ENCODE results near the gene NAXD.
"Not testable (repeated sequence)": the region's sequence is repeated elsewhere in the genome, so short reads cannot be mapped to it uniquely, and the experiment has no call there.

Gene NAXD

DNA sequence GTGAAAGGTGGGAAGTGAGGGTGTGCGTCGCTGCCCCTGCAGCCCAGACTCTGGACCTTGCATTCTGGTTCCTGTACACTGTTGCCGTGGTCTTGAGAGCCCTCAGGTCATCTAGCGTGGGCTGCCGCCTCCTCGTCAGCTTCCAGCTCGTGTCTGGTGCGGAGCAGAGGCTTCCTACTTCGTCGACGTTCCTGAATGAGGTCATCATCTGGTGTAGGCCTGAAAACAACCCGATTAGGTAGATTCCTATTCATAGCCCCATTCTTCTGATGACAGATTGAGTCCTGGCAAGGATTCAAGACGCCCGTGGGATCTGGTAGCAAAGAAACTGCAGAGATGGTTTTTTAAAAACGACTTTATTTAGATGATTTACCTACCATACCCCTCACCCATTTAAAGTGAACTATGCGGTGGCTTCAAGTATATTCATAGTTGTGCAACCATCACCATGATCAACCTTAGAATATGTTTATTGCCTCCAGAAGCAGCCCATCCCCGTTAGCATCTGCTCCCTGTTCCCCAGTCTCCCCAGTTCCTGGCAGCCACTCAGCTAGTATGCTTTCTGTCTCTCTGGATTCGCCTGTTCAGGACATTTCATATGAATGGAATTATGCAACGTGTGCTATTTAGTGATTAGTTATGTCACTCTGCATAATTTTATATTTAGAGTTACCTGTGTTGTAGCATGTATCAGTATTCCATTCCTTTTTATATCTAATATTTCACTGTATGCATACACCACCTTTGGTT is 13.8 kb downstream of the NAXD start:
- no peak for DNase-seq

DNA sequence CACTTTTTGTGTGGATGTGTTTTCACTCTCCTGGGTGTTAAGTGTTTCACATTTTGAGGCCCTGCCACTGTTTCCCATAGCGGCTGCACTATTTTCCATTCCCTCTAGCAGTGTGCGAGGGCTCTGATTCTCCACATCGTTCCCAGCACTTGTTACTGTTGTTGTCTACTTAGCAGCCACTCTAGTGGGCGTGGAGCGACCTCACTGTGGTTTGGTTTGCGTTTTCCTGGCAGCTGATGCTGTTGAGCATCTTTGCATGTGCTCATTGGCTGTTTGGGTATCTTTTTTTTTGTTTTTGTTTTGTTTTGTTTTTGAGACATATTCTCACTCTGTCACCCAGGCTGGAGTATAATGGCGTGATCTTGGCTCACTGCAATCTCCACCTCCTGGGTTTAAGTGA is 14.4 kb downstream of the NAXD start:
- no peak for DNase-seq

DNA sequence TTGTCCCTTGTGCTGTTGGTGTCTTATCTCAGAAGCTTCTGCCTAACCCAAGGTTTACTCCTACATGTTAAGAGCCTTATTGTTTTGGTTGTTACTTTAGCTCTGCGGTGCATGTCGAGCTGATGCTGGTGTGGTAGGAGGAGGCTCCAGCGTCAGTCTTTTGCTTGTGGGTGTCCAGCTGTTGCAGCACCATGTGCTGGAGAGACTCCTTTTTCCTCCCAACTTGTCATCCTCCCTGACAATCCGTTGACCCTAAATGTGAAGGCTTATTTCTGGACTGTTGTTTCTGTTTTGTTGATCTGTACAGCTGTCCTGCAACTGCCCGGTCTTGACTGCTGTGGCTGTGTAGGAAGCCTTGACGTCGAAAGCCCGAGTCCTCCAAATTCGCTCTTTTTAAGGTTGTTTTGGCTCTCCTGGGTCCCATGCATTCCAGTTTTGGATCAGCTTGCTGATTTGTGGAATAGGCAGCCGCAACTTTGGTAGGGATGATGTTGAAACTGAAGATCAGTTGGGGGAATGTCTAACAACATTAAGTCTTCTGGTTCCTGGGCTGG is 15.3 kb downstream of the NAXD start:
- no peak for DNase-seq

DNA sequence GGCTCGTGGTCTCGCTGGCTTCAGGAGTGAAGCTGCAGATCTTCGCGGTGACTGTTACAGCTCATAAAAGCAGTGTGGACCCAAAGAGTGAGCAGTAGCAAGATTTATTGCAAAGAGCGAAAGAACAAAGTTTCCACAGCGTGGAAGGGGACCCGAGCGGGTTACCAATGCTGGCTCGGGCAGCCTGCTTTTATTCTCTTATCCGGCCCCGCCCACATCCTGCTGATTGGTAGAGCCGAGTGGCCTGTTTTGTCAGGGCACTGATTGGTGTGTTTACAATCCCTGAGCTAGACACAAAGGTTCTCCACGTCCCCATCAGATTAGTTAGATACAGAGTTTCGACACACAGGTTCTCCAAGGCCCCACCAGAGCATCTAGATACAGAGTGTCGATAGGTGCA is 16.9 kb downstream of the NAXD start:
- DNase-seq = not testable (repeated sequence)

DNA sequence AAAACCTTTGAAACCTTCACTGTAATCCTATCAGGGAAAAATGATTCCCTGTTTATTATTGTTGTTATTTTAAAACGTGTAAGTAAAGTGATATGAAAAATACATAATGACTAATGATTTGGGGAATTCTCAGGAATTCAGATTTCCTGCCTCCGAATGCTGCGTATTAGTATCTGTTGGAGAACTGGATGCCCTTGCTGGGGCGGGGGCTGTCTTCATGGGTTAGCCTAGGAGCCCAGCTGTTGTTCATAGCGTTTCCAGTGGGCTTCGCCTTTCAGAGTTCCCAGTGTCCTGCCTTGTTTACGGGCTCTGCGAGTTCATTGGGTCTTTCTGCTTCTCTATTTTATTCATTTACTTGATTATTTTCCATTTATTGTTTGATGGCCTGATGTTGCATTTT is 18.4 kb downstream of the NAXD start:
- no peak for DNase-seq

DNA sequence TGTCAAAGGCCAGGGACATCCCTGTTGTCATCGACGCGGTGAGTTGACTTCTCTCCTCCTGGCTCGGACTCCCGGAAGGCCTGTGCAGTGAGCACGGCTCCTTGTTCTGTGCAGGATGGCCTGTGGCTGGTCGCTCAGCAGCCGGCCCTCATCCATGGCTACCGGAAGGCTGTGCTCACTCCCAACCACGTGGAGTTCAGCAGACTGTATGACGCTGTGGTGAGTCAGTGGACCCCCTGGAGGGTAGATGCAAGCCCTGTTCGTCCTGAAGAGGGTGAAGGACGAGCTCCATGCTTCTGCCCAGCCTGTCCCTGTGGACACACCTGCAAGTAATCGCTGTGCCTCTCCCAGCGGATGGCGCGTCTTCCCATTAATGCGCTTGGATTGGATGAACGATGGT is 19.2 kb downstream of the NAXD start:
- no peak for DNase-seq

DNA sequence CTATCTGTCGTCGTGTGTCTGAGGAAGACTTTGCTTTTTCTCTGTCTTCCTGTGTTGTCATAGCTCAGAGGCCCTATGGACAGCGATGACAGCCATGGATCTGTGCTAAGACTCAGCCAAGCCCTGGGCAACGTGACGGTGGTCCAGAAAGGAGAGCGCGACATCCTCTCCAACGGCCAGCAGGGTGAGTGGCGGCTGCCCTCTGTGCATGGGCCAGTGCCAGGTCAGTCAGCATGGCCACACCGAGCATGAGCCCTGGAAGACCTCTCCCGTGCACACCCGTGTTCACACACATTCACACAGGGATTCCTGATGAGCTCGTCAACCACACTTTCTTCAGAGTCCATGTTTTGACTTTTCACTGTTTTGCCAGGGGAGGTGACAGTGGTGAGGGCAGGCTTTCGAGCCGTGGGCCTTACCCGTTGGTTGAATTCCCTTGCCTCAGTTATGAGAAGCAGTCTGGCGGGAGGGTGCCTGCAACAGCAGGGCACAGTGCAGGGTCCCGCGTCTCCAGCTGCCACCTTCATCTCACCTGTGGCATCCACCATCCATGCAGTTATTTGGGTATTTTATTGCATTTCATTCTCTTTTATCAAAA is 20.2 kb downstream of the NAXD start:
- DNase-seq = no peak

DNA sequence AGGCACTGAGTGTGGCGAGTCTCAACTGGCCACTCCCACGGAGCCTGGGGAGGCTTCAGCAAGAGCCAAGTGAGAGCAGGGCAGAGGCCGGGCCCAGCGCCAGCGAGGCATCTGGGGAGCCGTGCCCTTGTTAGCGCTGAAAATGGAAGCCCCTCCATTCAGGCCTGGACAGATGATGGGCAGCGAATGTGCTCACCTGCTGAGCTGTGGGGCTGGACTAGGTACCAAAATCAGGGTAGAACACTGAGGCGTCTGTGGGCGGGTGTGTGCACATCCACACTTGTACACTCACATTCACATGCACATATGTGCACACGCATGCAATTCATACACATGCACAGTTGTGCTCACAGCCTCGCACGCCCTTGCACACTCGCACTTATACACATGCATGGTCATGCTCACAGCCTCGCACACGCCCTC is 20.7 kb downstream of the NAXD start:
- no peak for DNase-seq

DNA sequence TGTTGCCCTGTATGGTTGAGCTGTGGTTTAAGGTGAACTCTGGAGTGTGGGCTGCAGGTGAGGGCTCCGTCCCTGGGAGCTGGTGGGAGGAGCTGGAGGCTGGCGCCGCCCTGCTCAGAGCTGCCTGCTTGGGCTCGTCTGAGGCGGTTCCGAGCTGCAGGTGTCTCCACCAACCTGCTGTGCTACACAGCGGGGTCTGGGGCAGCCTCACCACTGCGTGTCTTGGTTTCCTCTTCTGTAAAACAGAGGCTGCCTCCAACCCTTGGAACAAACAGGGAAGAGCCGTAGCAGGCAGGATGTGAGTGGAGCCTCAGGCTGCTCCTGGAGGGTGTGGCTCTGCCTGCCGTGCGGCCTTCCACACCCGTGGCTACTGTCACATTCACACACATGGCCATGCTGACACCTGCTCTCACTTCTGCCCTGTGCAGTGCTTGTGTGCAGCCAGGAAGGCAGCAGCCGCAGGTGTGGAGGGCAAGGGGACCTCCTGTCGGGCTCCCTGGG is 21.4 kb downstream of the NAXD start:
- no peak for DNase-seq

DNA sequence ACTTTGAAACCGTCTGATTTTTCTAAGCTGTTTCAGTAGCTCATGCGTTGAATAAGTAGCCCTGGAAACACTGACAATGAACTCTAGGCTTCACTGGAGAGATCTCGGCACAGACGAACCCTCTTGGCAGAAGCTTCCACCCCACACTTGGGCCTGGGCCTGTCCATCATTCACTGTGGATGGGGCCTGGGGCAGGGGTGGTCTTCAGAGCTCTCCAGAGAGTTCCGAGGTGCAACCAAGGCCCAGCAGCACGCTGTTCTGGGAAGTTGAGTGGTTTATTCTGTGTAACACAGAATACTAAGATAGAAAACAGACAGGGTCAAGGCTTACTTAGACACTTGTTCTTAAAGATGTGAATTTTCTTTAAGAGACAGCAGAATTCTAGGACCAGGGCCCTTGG is 21.9 kb downstream of the NAXD start:
- DNase-seq = no peak

DNA sequence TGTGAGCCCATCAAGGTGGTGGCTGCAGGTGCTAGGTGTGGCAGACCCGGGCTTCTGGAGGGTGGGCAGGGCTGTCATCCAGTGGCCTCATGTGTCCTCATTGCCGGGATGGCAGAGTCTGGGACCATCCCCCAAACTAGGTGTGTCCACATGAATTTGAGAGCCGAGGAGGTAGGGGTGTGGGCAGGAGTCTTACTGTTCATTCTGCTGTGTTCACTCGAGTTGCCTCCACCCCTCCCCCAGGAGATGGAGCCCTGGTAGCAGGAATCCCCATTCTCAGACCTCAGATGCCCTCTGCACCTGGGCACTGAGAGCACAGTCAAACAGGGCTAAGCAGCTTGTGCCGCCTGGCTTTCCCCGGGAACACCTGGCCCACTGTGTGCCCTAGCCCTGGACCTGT is 22.4 kb downstream of the NAXD start:
- DNase-seq = no peak

DNA sequence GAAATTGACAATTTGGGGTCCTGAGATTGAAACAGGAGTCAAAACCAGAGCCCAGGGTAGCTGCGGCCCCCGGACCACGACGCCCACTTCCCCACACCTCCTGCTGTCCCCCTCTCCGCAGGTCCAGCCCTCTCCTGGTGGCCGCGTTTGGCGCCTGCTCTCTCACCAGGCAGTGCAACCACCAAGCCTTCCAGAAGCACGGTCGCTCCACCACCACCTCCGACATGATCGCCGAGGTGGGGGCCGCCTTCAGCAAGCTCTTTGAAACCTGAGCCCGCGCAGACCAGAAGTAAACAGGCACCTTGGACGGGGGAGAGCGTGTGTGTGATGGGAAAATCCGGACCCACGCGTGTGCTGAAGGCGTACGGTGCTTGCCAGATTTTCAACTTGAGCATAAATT is 22.9 kb downstream of the NAXD start:
- DNase-seq = no peak

DNA sequence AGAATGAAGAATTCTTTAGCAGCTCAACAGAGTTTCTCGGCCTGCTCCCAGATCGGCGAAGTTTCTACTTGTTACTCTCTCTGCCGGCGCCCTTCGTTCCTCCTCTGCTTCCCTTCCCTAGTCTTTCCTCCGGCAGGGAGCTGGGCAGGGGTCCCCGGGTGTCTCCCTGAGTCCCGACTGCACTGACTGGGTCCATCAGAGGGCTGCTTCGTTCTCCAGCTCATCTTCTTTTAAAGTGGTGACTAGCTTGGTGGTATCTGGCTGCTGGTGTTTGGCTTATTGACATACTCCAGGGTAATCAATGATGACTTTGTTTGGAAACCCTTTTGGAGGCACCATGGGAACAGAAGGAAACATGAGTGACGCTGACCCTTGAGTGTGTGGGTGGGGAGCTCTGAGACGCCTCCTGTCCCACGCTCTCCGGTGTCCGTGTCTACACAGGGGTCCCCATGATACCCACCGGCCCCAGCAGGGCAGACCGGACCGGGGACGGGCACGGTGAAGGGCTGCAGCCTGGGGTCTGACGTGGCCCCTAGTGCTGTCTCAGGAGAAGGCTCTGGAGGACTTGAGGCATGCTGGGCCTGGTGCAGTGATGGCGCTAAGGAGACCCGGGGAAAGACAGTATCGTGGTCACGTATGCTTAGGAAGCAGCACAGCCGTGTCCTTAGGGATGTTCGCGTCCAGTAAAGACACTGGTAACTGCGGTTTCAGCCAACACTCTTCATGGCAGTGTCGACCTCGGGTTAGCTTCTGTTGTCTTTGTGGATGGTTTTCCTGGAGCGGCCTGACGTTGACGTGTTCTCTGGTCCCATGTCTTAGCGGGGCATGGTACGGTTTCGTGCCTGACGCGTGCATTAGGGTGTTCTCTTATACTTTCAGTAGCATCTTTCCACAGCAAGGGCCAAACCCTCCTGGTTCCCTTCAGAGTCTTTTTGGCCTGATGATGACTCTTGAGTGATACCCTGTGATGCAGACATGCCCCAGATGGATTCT is 23.8 kb downstream of the NAXD start:
- no peak for DNase-seq

DNA sequence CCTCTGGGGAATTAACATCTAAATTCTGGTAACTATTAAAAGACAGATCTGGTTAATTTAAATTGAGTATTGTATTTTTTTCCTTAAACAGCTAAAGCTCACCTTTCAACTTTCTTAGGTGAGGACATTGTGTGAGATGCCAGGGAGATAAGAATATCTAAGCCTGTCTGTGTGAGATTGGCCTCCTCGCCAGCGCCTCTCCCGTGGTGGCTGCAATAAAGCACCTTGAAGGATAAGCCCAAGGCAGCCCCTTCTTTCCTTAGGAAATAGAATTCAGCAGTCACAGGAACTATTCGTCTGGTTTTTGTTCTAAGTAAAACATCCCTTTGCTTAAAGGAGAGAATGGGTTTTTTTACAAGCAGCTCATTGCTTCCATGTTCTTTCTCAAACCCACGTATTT is 24.6 kb downstream of the NAXD start:
- no peak for DNase-seq

DNA sequence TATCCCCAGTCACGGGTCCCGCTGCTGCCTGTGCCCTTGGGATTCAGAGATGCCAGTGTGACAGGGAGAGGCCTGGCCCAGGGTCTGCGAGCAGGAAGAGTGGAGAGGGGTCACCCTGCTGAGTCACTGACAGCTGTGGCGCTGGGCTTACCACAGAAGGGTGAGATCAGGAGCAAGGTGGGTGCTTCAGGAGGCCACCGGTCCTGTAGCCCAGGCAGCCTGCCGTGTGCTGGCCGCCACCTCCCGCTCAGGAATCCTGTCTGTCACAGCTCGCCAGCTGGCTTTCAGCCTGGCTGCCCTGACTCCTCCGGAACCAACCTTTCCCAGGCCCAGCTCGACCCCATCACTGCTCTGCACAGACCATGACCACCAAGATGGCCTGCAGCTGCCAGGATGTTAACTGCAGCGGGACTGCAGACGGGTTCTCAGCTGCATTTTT is 25.3 kb downstream of the NAXD start:
- no peak for DNase-seq

DNA sequence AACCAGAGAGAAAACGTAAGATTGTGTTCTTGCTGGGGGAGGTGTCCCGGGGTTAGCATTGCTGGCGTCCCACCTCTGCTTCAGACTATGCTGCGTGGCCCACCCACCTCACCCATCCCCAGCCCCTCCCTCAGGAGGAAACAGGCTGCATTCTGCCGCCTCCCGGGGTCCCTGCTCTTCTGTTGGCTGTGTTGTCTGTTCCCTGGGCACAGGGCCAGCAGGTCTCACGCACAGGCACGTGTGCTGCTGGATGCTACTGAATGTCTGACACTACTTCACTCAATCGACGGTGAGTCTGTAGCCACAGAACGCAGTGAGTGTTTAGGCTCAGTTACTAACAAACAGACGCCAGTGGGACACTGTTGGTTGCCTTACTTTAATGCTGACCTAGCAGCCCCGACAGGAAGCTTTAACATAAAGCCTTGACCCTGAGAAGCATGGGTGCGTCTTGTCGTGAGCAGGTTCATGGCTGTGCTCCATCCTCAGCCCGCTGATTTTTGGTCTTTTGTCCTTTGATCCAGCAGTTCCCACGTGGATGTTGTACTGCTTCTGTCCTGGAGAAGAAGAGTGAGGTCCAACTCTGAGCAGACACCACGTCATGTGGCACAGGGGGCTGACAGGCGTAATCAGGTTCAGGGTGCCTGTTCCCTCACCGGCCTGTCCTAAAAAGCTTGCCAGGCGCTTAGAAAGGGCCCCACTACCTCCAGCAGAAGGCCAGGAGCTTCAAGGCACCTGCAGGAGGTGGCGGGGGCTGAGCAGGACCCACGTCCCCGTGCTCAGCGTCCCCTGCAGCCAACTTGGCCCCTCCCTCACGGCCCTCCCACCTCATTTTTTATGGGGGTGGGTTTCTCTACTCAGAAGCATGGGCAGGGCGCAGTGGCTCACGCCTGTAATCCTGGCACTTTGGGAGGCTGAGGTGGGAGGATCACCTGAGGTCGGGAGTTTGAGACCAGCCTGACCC is 26.0 kb downstream of the NAXD start:
- no peak for DNase-seq

DNA sequence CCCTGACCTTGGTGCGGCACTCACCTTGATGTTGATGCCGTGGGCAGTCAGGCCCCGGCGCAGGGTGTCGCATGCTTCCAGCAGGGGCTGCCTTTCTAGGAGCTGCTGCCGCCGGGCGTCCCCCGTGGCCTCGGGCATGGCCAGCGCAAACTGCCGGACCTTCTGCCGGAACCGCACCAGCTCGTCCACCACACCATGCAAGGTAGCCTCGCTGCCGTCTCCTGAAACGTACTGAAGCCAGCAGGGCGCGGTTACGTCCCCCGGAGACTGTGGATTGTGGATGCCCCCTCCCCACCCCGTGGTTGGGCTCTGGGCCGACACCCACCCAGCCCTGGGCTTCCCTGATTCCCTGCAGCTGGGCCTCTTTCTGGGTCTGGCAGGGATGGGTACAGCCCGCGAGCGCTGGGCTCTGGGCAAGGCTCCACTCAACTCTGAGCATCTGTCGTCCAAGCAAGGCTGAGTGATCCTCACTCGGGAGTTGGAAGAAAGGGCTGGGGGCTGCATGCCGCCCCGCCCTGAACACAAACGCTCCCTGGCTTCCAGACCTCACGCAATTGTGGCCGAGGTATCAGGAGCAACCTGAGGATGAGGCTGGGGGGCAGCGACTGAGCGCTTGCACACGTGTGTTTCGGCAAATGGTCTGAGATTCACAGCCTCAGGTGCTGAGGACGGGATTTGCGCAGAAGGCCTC is 27.1 kb downstream of the NAXD start:
- no peak for DNase-seq

DNA sequence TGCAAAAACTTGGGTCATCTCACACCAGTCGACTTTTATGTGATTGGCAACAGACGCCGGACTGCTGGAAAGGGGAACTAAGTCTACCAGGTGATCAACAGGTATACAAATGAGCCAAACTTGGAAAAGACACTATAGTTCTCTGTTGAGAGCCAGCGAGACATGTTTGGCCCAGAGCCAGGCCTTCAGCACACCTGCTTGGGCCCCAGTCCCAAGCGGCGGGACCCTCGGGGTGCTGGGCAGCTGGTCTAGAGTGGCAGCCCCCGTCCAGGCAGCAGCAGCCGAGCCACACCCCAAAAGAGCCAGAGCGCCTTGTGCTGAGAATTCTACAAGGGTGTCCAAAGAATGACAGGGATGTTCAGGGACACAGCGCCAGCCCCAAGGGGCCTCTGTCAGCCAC is 28.0 kb downstream of the NAXD start:
- no peak for DNase-seq

DNA sequence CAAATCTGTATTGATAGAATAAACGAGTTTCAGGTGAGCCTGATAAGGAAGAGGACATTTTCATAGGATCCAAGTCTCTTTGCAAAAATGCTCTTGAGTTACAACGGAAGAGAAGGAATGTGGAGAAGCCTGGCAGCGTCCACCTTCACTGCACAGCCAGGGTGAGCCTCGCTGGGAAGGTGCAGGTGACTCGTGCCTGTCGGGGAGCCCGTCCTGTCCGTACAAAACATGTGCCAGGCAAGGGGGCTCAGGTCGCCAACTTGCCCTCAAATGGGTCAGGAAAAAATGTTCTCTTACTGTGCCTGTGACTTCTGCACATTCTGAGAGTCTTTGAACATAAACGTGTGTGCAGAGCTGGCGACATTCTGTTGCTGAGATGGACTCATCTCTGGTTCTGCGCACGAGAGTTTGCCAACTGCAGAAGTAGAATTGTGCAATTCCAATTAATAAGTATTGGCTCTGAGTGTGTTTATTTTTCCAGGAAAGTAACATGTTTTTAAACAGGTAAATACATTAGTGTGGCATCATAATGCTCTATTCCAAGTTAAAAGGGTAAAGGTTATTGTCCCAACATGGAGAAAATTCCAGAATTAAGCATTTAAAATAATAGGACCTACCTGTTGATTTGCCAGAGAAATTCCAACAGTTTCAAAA is 28.6 kb downstream of the NAXD start:
- no peak for DNase-seq

DNA sequence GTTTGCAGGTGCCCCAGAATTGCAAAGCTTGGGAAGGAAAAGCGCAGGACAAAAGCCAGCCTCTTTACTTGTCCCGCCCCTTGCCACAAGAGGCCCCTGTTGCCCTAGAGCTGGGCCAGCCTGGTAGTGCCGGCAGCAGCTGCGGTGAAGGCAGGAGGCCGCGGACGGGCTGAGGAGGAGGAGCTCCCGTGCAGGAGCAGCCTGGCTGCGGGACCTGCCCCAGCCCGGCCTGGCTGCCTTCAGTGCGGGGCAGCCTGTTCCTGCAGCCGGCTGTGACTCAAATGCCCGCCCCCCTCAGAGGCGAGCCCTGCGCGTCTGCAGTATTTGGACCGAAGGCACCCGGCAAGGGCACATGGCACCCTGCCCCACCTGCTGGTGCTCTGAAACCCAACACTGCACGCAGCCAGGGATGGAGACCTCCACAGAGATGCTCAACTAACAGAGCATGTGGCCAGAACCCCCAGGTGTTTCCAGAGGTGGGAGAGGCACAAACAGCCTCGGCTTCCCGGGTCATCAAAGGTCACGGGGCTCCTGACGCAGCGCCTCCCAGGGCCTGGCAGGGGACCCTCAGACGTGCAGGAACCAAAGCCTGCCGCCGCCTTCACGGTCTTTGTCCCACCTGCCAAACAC is 29.7 kb downstream of the NAXD start:
- DNase-seq = no peak
